CD4-positive, alpha-beta T cell (primary cell): ENCODE results near the gene WNT2B. TPM values are rescaled to one million over a fixed set of nuclear protein-coding genes. Genes with fewer than 3 reads are reported as not detected.

Experiments
- ATAC-seq: fragments of 200-7000 bp; cut with Tn5 transposase; one replicate; pipeline ENCODE4 v1.10.0; 2022; ENCODE audit warnings: mild to moderate bottlenecking; ENCODE audit not compliant: poor library complexity
- CTCF ChIA-PET: fragments of 350-600 bp; sonication (Branson Sonifier 250); formaldehyde crosslinking; loops from one replicate; lab custom pipeline; 2021; ENCODE audit warnings: antibody characterized with exemption, inconsistent platforms; lab: Charles Lee
- POLR2A ChIA-PET: fragments of 350-600 bp; sonication (Branson Sonifier 250); formaldehyde crosslinking; loops from one replicate; lab custom pipeline; 2021; ENCODE audit warnings: antibody characterized with exemption, inconsistent platforms; lab: Charles Lee
- DNase-seq, 14 experiments: peaks; one replicate each; pipeline ENCODE4 v3.0.0-alpha.2; 2013 to 2020; ENCODE audit warnings: mixed read lengths in 2 of 14
- H3K27ac ChIP-seq, 2 donors: one replicate each; pipeline versions ENCODE4 v1.5.1 to v1.7.0; 2013; ENCODE audit warnings: low read length in 2 of 2, low read depth in 1 of 2, mild to moderate bottlenecking in 1 of 2
- H3K27me3 ChIP-seq, 2 experiments: 1 replicate in 1 of 2; 2 replicates in 1 of 2; pipeline versions ENCODE4 v1.6.1 to v1.7.0; 2013; ENCODE audit warnings: low read length in 2 of 2, control low read depth in 1 of 2, mild to moderate bottlenecking in 1 of 2, moderate library complexity in 1 of 2; ENCODE audit not compliant: insufficient read depth in 2 of 2, control insufficient read depth in 1 of 2
- H3K36me3 ChIP-seq: one replicate; pipeline ENCODE4 v1.6.1; 2013; ENCODE audit warnings: low read length, control low read depth; ENCODE audit not compliant: insufficient read depth
- H3K4me1 ChIP-seq: one replicate; pipeline ENCODE4 v1.6.1; 2013; ENCODE audit warnings: low read length, control low read depth; ENCODE audit not compliant: insufficient read depth
- H3K4me3 ChIP-seq: one replicate; pipeline ENCODE4 v1.5.1; 2013; ENCODE audit warnings: mild to moderate bottlenecking, low read length, moderate library complexity
- H3K9me3 ChIP-seq, 2 experiments: 1 replicate in 1 of 2; 2 replicates in 1 of 2; pipeline versions ENCODE4 v1.6.1 to v1.7.0; 2013; ENCODE audit warnings: low read length in 2 of 2, mild to moderate bottlenecking in 2 of 2, control low read depth in 1 of 2, moderate library complexity in 1 of 2; ENCODE audit not compliant: control insufficient read depth in 1 of 2, insufficient read depth in 1 of 2
- H3K27ac Mint-ChIP-seq: one replicate; pipeline ENCODE4 v1.8.0; 2020; ENCODE audit warnings: mixed read lengths
- H3K27me3 Mint-ChIP-seq: one replicate; pipeline ENCODE4 v1.8.0; 2021; ENCODE audit warnings: mixed read lengths
- H3K36me3 Mint-ChIP-seq: one replicate; pipeline ENCODE4 v1.8.0; 2021; ENCODE audit warnings: low read depth, mixed read lengths
- H3K4me1 Mint-ChIP-seq: one replicate; pipeline ENCODE4 v1.8.0; 2021; ENCODE audit warnings: low read depth, mixed read lengths
- H3K4me3 Mint-ChIP-seq: one replicate; pipeline ENCODE4 v1.8.0; 2020; ENCODE audit warnings: mild to moderate bottlenecking, mixed read lengths
- H3K9me3 Mint-ChIP-seq: one replicate; pipeline ENCODE4 v1.8.0; 2020; ENCODE audit warnings: mixed read lengths
- CTCF ChIP-seq: fragments of 200-600 bp; IDR thresholded peaks from one replicate; pipeline ENCODE4 v1.8.0; 2022; ENCODE audit warnings: antibody characterized with exemption, mild to moderate bottlenecking
- intact Hi-C, 2 experiments: fragments of 100-400 bp; cut with DNase I in 1 of 2; cut with micrococcal nuclease in 1 of 2; formaldehyde crosslinking; loops; one replicate each; pipeline versions ENCODE4 v1.15.1 to v1.9.0; 2023 to 2025; cut with DNase I, micrococcal nuclease
- total RNA-seq, 174 experiments: library from RNA in 2 of 174; stranded (reverse) in 2 of 174; gene quantifications; one replicate each; pipeline ENCODE4 v1.2.3 and lab custom pipeline; 2021 to 2026

The WNT2B gene
- total RNA-seq, 2 experiments from 2014 or later, result 0.33 to 0.67 TPM

DNA sequence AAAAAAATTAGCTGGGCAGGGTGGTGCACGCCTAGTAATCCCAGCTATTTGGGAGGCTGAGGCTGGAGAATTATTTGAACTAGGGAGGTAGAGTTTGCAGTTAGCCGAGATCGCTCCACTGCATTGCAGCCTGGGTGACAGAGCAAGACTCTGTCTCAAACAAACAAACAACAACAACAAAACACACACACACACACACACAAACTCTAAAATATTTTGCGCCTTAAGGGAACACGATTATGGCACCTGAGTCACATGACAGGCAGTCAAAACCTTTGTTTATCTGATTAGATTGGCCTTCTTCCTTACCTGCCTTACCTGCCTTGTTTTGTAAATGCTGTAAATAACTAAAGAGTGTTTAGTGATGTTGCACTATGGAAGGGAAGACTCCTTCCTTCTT lies 20.6 kb upstream of the WNT2B start:
- POLR2A ChIA-PET, result no interaction called here

GRCh38 chr1:112492076-112492475 lies 16.7 kb upstream of the WNT2B start:
- intact Hi-C loops, result no loop called here
- ChIA-PET POLR2A (no interaction called here), CTCF (interaction anchor here (1.1 to 1.9 kb wide), 2 partner anchors 10 to 26 kb away, joined by 3 to 8 read pairs; no protein-coding TSS in a partner anchor)
- TF ChIP-seq CTCF, result no peak
- no peaks in the 10 kb centered on the region for H3K4me1 ChIP-seq
- H3K9me3 Mint-ChIP-seq, result no peaks in the 10 kb centered on the region
- H3K27me3 ChIP-seq, result no peaks in the 10 kb centered on the region
- no peaks in the 10 kb centered on the region for H3K4me1 Mint-ChIP-seq
- H3K27ac Mint-ChIP-seq, result no peak overlapping the region
- H3K27ac ChIP-seq, result no peak overlapping the region
- no peak for DNase-seq
- peaks cover 43% of the 10 kb centered on the region for H3K27me3 Mint-ChIP-seq
- no peak overlapping the region for H3K4me3 ChIP-seq
- no peak overlapping the region for H3K4me3 Mint-ChIP-seq
- ATAC-seq, result no peak
- no peaks in the 10 kb centered on the region for H3K36me3 Mint-ChIP-seq
- H3K9me3 ChIP-seq, result no peaks in the 10 kb centered on the region
- no peaks in the 10 kb centered on the region for H3K36me3 ChIP-seq

More for the DNA sequence above, 20.6 kb upstream of the WNT2B start:
- ATAC-seq (no peak), DNase-seq (no peak)
- Mint-ChIP-seq H3K4me3 (no peak overlapping the region), H3K27me3 (peaks cover 19% of the 10 kb centered on the region), H3K9me3 (no peaks in the 10 kb centered on the region), H3K27ac (no peak overlapping the region), H3K36me3 (no peaks in the 10 kb centered on the region), H3K4me1 (no peaks in the 10 kb centered on the region)
- H3K36me3 ChIP-seq, result no peaks in the 10 kb centered on the region
- no peaks in the 10 kb centered on the region for H3K9me3 ChIP-seq
- intact Hi-C loops, result no loop called here
- no peaks in the 10 kb centered on the region for H3K27me3 ChIP-seq
- H3K4me1 ChIP-seq, result no peaks in the 10 kb centered on the region
- no peak for TF ChIP-seq CTCF
- H3K27ac ChIP-seq, result no peak overlapping the region
- CTCF ChIA-PET, result interaction anchor here (0.6 to 1.3 kb wide), 2 partner anchors 31 to 52 kb away, joined by 3 to 4 read pairs; no protein-coding TSS in a partner anchor
- no peak overlapping the region for H3K4me3 ChIP-seq

GRCh38 chr1:112493351-112493750 lies 15.4 kb upstream of the WNT2B start:
- CTCF ChIA-PET, result interaction anchor here (0.6 to 1.9 kb wide), 2 partner anchors 8 to 200 kb away, joined by 3 to 8 read pairs; no protein-coding TSS in a partner anchor
- Mint-ChIP-seq H3K4me1 (no peaks in the 10 kb centered on the region), H3K36me3 (no peaks in the 10 kb centered on the region), H3K4me3 (no peak overlapping the region), H3K9me3 (no peaks in the 10 kb centered on the region), H3K27ac (no peak overlapping the region), H3K27me3 (peaks cover 53% of the 10 kb centered on the region)
- Histone ChIP-seq H3K9me3 (no peaks in the 10 kb centered on the region), H3K36me3 (no peaks in the 10 kb centered on the region), H3K4me3 (no peak overlapping the region), H3K4me1 (no peaks in the 10 kb centered on the region), H3K27ac (no peak overlapping the region), H3K27me3 (peaks cover 0 to 3% of the 10 kb centered on the region in 2 experiments)
- POLR2A ChIA-PET, result no interaction called here
- DNase-seq (no peak), ATAC-seq (no peak)
- no peak for TF ChIP-seq CTCF
- intact Hi-C loops, result no loop called here
